WTC11 (cell line): Measurements from ENCODE around the gene FGF14. TPM values are rescaled to one million over a fixed set of nuclear protein-coding genes. Genes with fewer than 3 reads are reported as not detected.

Experiments
- ATAC-seq: fragments of 200-7000 bp; cut with Tn5 transposase; 2 replicates; pipeline ENCODE4 v1.10.0; 2021; ENCODE audit warnings: mild to moderate bottlenecking, moderate library complexity
- CTCF ChIA-PET: fragments of 300-600 bp; sonication (Branson Sonifier 250); formaldehyde crosslinking; loops from one replicate; lab custom pipeline; 2021; ENCODE audit warnings: antibody characterized with exemption; lab: Charles Lee
- POLR2A ChIA-PET: fragments of 350-600 bp; sonication (Branson Sonifier 250); formaldehyde crosslinking; loops from one replicate; lab custom pipeline; 2021; ENCODE audit warnings: antibody characterized with exemption; lab: Charles Lee
- DNase-seq: peaks from one replicate; pipeline ENCODE4 v3.0.0; 2021; ENCODE audit warnings: low spot score
- H3K27ac Mint-ChIP-seq: 2 replicates; pipeline ENCODE4 v1.8.0; 2021; ENCODE audit warnings: mixed read lengths
- H3K27me3 Mint-ChIP-seq: 2 replicates; pipeline ENCODE4 v1.8.0; 2021; ENCODE audit warnings: low read depth, mild to moderate bottlenecking, moderate library complexity, mixed read lengths
- H3K36me3 Mint-ChIP-seq: 2 replicates; pipeline ENCODE4 v1.8.0; 2021; ENCODE audit warnings: mixed read lengths
- H3K4me1 Mint-ChIP-seq: 2 replicates; pipeline ENCODE4 v1.8.0; 2022; ENCODE audit warnings: mixed read lengths
- H3K4me3 Mint-ChIP-seq: 2 replicates; pipeline ENCODE4 v1.8.0; 2021; ENCODE audit warnings: mild to moderate bottlenecking, moderate library complexity, mixed read lengths
- H3K9me3 Mint-ChIP-seq: 2 replicates; pipeline ENCODE4 v1.8.0; 2021; ENCODE audit warnings: mixed read lengths
- ELF4 ChIP-seq: sonication (generic); formaldehyde crosslinking; IDR thresholded peaks from 2 replicates; pipeline ENCODE4 v1.8.1; 2022; ENCODE audit warnings: low read depth, mild to moderate bottlenecking, moderate library complexity, missing genetic modification reagents
- FOXK1 ChIP-seq: sonication (generic); formaldehyde crosslinking; IDR thresholded peaks from 2 replicates; pipeline ENCODE4 v1.8.0; 2022; ENCODE audit warnings: mild to moderate bottlenecking, moderate library complexity, missing genetic modification reagents
- GRHL2 ChIP-seq: fragments of 250-450 bp; sonication (Bioruptor Pico); IDR thresholded peaks from 2 replicates; pipeline ENCODE4 v1.8.0; 2022; ENCODE audit warnings: mild to moderate bottlenecking, moderate library complexity; ENCODE audit not compliant: insufficient replicate concordance, severe bottlenecking
- KAT7 ChIP-seq: sonication (generic); formaldehyde crosslinking; IDR thresholded peaks from 2 replicates; pipeline ENCODE4 v1.8.1; 2023; ENCODE audit warnings: missing genetic modification reagents, mild to moderate bottlenecking, borderline replicate concordance
- NR3C1 ChIP-seq: sonication (generic); formaldehyde crosslinking; conservative IDR thresholded peaks from 2 replicates; pipeline ENCODE4 v1.8.1; 2023; ENCODE audit warnings: low read depth, mild to moderate bottlenecking, missing genetic modification reagents
- RELA ChIP-seq: sonication (generic); formaldehyde crosslinking; IDR thresholded peaks from 2 replicates; pipeline ENCODE4 v1.8.1; 2022; ENCODE audit warnings: missing genetic modification reagents, mild to moderate bottlenecking, borderline replicate concordance
- TEAD1 ChIP-seq: sonication (generic); formaldehyde crosslinking; IDR thresholded peaks from 2 replicates; pipeline ENCODE4 v1.8.0; 2022; ENCODE audit warnings: mild to moderate bottlenecking, missing genetic modification reagents
- TEAD4 ChIP-seq: sonication (generic); formaldehyde crosslinking; IDR thresholded peaks from 2 replicates; pipeline ENCODE4 v1.8.0; 2022; ENCODE audit warnings: mild to moderate bottlenecking, missing genetic modification reagents
- TP53 ChIP-seq: sonication (generic); formaldehyde crosslinking; IDR thresholded peaks from 2 replicates; pipeline ENCODE4 v1.8.1; 2023; ENCODE audit warnings: mild to moderate bottlenecking, missing genetic modification reagents
- ZBTB21 ChIP-seq: sonication (generic); formaldehyde crosslinking; IDR thresholded peaks from 2 replicates; pipeline ENCODE4 v1.8.1; 2023; ENCODE audit warnings: mild to moderate bottlenecking, missing genetic modification reagents, borderline replicate concordance
- ZNF219 ChIP-seq: sonication (generic); formaldehyde crosslinking; IDR thresholded peaks from 2 replicates; pipeline ENCODE4 v1.8.0; 2023; ENCODE audit warnings: missing genetic modification reagents, mild to moderate bottlenecking, borderline replicate concordance
- ZNF232 ChIP-seq: sonication (generic); formaldehyde crosslinking; IDR thresholded peaks from 2 replicates; pipeline ENCODE4 v1.8.0; 2022; ENCODE audit warnings: mild to moderate bottlenecking, missing genetic modification reagents
- ZNF317 ChIP-seq: sonication (generic); formaldehyde crosslinking; IDR thresholded peaks from 2 replicates; pipeline ENCODE4 v1.8.1; 2023; ENCODE audit warnings: low read depth, mild to moderate bottlenecking, moderate library complexity, missing genetic modification reagents, borderline replicate concordance
- ZNF416 ChIP-seq: fragments of 250-450 bp; sonication (Bioruptor Pico); IDR thresholded peaks from 2 replicates; pipeline ENCODE4 v1.9.0; 2021; ENCODE audit warnings: mild to moderate bottlenecking, inconsistent platforms
- ZNF423 ChIP-seq: fragments of 250-450 bp; sonication (Bioruptor Pico); IDR thresholded peaks from 2 replicates; pipeline ENCODE4 v2.1.2; 2022; ENCODE audit warnings: mild to moderate bottlenecking, moderate library complexity
- ZNF671 ChIP-seq: fragments of 250-450 bp; sonication (Bioruptor Pico); IDR thresholded peaks from 2 replicates; pipeline ENCODE4 v1.8.0; 2021; ENCODE audit warnings: mild to moderate bottlenecking
- total RNA-seq: library from RNA; stranded (reverse); gene quantifications from 3 replicates; pipeline ENCODE4 v1.2.3, GENCODE V29; 2021
- TF ChIP-seq, protein P1 (sequence below): sonication (generic); formaldehyde crosslinking; IDR thresholded peaks from 2 replicates; pipeline ENCODE4 v1.8.1; 2022; ENCODE audit warnings: mild to moderate bottlenecking, moderate library complexity, missing genetic modification reagents
- TF ChIP-seq, protein P2 (sequence below): fragments of 250-450 bp; sonication (Bioruptor Pico); IDR thresholded peaks from 2 replicates; pipeline ENCODE4 v2.1.2; 2022; ENCODE audit warnings: mild to moderate bottlenecking, moderate library complexity
- TF ChIP-seq, protein P3 (sequence below): sonication (generic); formaldehyde crosslinking; IDR thresholded peaks from 2 replicates; pipeline ENCODE4 v1.8.1; 2023; ENCODE audit warnings: mild to moderate bottlenecking, missing genetic modification reagents, borderline replicate concordance
- TF ChIP-seq, protein P4 (sequence below): sonication (generic); formaldehyde crosslinking; IDR thresholded peaks from 2 replicates; pipeline ENCODE4 v1.8.0; 2022; ENCODE audit warnings: mild to moderate bottlenecking, missing genetic modification reagents

FGF14 gene
- total RNA-seq, 1 experiment from 2014 or later, result 0.28 TPM

DNA sequence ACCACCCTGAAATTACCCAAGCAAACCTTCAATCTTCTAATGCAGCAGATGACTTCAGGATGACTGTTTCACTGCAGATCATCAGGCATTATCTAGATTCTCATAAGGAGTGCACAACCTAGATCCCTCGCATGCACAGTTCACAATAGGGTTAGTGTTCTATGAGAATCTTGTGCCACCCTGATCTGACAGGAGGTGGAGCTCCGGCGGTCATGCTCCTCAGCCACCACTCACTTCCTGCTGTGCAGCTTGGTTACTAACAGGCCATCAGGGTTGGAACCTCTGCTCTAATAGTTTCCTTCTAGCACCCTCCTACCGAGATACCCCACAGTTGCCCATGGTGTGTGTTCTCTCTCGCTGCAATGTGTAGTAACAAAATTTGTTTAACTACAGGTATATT lies 442.8 kb downstream of the FGF14 start:
- Mint-ChIP-seq H3K27ac (no peak overlapping the region), H3K9me3 (peaks cover 8% of the 10 kb centered on the region), H3K4me1 (peaks cover 8% of the 10 kb centered on the region), H3K4me3 (no peak overlapping the region), H3K27me3 (no peaks in the 10 kb centered on the region), H3K36me3 (no peaks in the 10 kb centered on the region)
- TF ChIP-seq ZNF219, result no peak
- no peak for TF ChIP-seq GRHL2 (CRISPR knock-in tag)
- no peak for TF ChIP-seq NR3C1
- TF ChIP-seq TP53, result no peak
- no peak for TF ChIP-seq ELF4 (CRISPR knock-in tag)
- TF ChIP-seq FOXK1 (CRISPR knock-in tag), result no peak
- TF ChIP-seq ZNF671, result no peak
- TF ChIP-seq, protein P1, sequence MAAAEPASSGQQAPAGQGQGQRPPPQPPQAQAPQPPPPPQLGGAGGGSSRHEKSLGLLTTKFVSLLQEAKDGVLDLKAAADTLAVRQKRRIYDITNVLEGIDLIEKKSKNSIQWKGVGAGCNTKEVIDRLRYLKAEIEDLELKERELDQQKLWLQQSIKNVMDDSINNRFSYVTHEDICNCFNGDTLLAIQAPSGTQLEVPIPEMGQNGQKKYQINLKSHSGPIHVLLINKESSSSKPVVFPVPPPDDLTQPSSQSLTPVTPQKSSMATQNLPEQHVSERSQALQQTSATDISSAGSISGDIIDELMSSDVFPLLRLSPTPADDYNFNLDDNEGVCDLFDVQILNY (CRISPR knock-in tag), result no peak
- TF ChIP-seq, protein P2, sequence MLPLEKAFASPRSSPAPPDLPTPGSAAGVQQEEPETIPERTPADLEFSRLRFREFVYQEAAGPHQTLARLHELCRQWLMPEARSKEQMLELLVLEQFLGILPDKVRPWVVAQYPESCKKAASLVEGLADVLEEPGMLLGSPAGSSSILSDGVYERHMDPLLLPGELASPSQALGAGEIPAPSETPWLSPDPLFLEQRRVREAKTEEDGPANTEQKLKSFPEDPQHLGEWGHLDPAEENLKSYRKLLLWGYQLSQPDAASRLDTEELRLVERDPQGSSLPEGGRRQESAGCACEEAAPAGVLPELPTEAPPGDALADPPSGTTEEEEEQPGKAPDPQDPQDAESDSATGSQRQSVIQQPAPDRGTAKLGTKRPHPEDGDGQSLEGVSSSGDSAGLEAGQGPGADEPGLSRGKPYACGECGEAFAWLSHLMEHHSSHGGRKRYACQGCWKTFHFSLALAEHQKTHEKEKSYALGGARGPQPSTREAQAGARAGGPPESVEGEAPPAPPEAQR (CRISPR knock-in tag), result no peak
- no peak for TF ChIP-seq ZNF416 (CRISPR knock-in tag)
- TF ChIP-seq ZBTB21, result no peak
- no peak for TF ChIP-seq TEAD4 (CRISPR knock-in tag)
- TF ChIP-seq, protein P3, sequence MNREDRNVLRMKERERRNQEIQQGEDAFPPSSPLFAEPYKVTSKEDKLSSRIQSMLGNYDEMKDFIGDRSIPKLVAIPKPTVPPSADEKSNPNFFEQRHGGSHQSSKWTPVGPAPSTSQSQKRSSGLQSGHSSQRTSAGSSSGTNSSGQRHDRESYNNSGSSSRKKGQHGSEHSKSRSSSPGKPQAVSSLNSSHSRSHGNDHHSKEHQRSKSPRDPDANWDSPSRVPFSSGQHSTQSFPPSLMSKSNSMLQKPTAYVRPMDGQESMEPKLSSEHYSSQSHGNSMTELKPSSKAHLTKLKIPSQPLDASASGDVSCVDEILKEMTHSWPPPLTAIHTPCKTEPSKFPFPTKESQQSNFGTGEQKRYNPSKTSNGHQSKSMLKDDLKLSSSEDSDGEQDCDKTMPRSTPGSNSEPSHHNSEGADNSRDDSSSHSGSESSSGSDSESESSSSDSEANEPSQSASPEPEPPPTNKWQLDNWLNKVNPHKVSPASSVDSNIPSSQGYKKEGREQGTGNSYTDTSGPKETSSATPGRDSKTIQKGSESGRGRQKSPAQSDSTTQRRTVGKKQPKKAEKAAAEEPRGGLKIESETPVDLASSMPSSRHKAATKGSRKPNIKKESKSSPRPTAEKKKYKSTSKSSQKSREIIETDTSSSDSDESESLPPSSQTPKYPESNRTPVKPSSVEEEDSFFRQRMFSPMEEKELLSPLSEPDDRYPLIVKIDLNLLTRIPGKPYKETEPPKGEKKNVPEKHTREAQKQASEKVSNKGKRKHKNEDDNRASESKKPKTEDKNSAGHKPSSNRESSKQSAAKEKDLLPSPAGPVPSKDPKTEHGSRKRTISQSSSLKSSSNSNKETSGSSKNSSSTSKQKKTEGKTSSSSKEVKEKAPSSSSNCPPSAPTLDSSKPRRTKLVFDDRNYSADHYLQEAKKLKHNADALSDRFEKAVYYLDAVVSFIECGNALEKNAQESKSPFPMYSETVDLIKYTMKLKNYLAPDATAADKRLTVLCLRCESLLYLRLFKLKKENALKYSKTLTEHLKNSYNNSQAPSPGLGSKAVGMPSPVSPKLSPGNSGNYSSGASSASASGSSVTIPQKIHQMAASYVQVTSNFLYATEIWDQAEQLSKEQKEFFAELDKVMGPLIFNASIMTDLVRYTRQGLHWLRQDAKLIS (CRISPR knock-in tag), result no peak
- no peak for TF ChIP-seq TEAD1 (CRISPR knock-in tag)
- TF ChIP-seq ZNF232, result no peak
- ATAC-seq, result peak; percentile 65
- ChIA-PET POLR2A (no interaction called here), CTCF (interaction anchor here (1.2 to 1.4 kb wide), 3 partner anchors 16 to 132 kb away, joined by 3 to 5 read pairs (median 3); no protein-coding TSS in a partner anchor)
- peak; percentile 16 for DNase-seq

DNA sequence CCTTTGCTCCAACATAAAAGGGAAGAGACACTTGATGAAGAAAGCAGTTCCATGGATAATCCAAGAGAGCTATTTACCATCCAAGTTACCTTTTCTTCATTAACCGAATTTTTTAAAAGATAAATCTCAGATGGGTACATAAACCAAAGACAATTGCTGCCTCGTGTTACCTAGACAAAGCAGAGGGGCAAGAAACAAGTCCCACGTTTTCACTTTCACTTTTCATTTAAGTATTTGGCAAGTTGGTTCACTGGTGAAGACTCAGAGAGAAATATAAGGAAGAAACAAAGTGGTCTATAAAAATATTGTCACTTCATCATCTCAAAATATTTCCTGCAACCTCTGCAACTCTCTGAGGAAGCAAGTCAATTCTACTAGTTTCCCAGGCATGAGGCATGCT lies 446.1 kb downstream of the FGF14 start:
- ChIA-PET POLR2A (no interaction called here), CTCF (interaction anchor here (1.0 kb wide), 1 partner anchor 170 kb away, joined by 3 read pairs; no protein-coding TSS in a partner anchor)
- Mint-ChIP-seq H3K9me3 (peaks cover 8% of the 10 kb centered on the region), H3K4me1 (peaks cover 12% of the 10 kb centered on the region), H3K27me3 (no peaks in the 10 kb centered on the region), H3K36me3 (no peaks in the 10 kb centered on the region), H3K4me3 (no peak overlapping the region), H3K27ac (no peak overlapping the region)
- no peak for DNase-seq
- ATAC-seq, result no peak
- no peak for TF ChIP-seq RELA (CRISPR knock-in tag)
- no peak for TF ChIP-seq TEAD1 (CRISPR knock-in tag)
- no peak for TF ChIP-seq KAT7 (CRISPR knock-in tag)
- no peak for TF ChIP-seq ZNF423
- TF ChIP-seq ZNF232, result no peak
- TF ChIP-seq, protein P4, sequence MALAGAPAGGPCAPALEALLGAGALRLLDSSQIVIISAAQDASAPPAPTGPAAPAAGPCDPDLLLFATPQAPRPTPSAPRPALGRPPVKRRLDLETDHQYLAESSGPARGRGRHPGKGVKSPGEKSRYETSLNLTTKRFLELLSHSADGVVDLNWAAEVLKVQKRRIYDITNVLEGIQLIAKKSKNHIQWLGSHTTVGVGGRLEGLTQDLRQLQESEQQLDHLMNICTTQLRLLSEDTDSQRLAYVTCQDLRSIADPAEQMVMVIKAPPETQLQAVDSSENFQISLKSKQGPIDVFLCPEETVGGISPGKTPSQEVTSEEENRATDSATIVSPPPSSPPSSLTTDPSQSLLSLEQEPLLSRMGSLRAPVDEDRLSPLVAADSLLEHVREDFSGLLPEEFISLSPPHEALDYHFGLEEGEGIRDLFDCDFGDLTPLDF, result no peak
- no peak for TF ChIP-seq ZNF317 (CRISPR knock-in tag)
